SK-N-MC (cell line): ENCODE measurements around the gene YPEL5.
"Not testable (repeated sequence)": the region's sequence is repeated elsewhere in the genome, so short reads cannot be mapped to it uniquely, and the experiment has no call there.

ENCODE experiments used
- EZH2 ChIP-seq: fragments of 200-600 bp; sonication (generic); IDR thresholded peaks from one replicate; pipeline ENCODE4 v1.6.1; 2017; ENCODE audit warnings: antibody characterized with exemption
- FOXP2 ChIP-seq: optimal IDR thresholded peaks from 2 replicates; pipeline ENCODE3; 2011; ENCODE audit warnings: mild to moderate bottlenecking, moderate library complexity; ENCODE audit not compliant: insufficient read depth; ENCODE audit errors: extremely low read length, control extremely low read depth
- POLR2AphosphoS5 ChIP-seq: IDR thresholded peaks from 2 replicates; pipeline ENCODE4 v1.6.1; 2012; ENCODE audit warnings: mild to moderate bottlenecking, low read depth, low read length, borderline replicate concordance

- TF ChIP-seq EZH2, POLR2AphosphoS5, FOXP2: not testable (repeated sequence)
Observed at GRCh38 chr2:30099366-30099765, 47.4 kb upstream of the YPEL5 start.
